HG02885 (cell line): Measurements from ENCODE around the gene GFM1.

Experiments
- ATAC-seq: cut with Tn5 transposase; IDR thresholded peaks from one replicate; pipeline ENCODE4 v1.9.1; 2021; ENCODE audit warnings: mild to moderate bottlenecking; ENCODE audit not compliant: unreplicated experiment, poor library complexity

The GFM1 gene

DNA sequence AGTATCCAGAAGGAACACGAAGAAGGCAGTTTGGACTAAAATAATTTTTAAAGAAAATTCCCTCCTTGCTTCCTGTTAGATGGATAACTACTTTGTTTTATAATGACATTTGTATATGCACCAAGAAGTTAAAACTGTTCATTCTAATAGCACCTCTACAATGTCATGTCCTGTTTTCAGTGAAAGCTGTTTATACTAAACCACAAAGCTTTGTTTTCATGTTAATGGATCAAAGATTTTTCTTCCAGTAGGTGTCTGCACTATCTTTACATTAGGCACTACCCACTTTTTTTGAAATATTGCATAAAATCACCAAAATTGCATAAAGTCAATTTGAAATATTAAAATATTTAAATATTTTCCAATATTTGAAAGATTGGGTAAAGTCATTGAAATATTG, 77.8 kb downstream of the GFM1 start:
- no peak for ATAC-seq

DNA sequence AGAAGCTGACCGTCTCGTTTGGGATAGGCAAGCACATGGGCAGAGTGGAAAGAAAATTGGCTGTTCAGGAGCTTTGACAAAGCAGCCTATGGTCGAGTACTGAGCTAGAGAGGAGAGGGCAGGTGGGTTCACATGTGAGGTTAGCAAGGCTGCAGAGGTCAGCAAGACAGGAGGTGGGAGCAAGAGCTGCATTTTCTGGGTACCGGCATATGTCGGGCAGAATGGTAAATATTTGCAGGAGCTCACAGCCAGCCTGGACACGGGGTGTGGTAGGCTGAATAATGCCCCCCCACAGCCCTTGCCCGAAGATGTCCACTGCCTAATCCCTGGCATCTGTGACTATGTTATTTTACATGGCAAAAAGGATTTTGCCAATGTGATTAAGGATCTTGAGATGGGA, 79.7 kb downstream of the GFM1 start:
- no peak for ATAC-seq

- no peak for ATAC-seq
Measured at GRCh38 chr3:158725348-158726011, 81.2 kb downstream of the GFM1 start.

- peak; percentile 61 for ATAC-seq
Measured at GRCh38 chr3:158727206-158728060, 83.1 kb downstream of the GFM1 start.

- ATAC-seq: no peak
Measured at GRCh38 chr3:158728061-158728377, 83.7 kb downstream of the GFM1 start.

- no peak for ATAC-seq
Measured at GRCh38 chr3:158728851-158729250, 84.5 kb downstream of the GFM1 start.

- no peak for ATAC-seq
Measured at GRCh38 chr3:158731486-158731885, 87.2 kb downstream of the GFM1 start.

DNA sequence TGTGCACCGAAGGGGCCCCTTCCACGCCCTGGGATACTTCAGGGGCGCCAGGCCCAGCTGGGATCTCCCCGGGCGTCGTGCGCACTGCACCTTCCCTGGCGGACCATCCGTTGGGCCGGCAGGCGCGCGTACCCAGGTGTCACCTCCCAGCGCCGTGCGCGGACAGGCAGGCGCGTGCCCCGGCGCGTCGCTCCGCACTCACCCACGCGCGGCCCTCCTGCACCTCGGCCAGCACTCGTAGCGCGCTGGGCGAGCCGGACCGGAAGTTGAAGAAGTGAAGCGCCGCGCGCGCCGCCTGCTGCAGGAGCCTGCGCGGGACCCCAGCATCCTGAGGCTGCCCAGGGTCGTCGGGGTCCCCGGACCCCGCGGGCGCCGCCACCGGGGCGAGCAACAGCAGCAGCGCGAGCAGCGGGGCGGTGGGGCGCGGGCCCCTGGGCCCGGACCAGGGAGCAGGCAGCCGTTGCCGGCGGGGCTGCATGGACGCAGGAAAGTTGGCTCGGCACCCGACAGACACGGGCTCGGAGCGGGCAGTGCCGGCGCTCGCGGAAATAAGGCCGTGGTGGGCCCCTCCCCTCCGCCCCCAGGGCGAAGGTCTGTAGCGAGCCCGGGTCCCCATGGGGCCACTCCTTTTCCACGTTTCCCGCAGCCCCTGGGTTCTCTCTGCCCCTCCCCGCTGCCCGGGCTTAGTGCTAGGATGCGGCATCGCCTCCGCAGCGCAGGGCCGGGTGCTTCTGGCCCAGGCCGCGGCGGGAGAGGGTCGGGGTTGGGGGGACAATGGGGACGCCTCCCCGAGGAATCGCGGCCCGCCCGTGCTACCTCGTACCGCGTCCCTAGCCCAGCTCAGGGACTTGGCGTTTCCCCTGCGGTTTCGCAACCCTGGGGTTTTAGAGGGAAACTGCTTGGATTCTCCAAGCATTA, 87.9 kb downstream of the GFM1 start, which contains the start of gene RARRES1:
Gene RARRES1, minus strand, starts transcription at position 520 of the 918 bp plus-strand sequence. Its CDS starts 42 bp downstream, at position 478.
- ATAC-seq: peak; percentile 87

DNA sequence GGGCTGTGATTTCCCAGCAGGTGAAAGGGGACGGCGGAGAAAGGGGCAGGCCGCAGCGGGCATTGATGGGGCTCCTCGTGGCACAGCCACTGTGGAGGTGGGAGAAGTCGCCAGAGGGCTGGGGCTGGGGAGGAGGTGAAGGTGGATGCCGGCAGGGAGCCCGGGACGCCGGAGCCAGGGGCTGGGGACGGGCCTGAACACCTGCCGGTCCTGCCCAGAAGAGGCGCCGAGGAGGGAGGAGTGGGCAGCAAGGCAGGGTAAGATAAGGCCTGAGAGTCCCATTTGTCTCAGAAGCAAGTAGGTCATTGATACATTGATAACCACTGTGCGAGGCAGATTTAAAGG, 88.5 kb downstream of the GFM1 start:
- no peak for ATAC-seq

DNA sequence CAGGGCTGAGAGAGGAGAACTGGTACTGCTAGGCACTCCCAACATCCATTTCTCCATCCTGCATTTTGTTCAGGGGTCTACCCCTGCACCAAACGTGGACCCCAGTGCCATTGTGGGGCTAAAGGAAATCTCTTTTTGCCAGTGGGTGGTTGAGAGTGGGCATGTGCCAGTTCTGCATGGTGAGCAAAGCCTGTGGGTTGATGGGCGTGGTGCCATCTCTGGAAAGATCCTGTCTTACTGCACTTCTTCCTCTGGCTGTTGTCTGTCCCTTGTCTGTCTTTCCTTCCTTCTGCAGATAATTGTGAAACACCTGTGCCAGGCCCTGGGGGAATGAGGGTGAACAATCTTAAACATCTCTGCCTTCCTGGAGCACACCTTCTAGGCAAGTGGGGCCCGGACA, 89.3 kb downstream of the GFM1 start:
- no peak for ATAC-seq

GRCh38 chr3:158735296-158736033, 91.1 kb downstream of the GFM1 start:
- ATAC-seq: no peak

DNA sequence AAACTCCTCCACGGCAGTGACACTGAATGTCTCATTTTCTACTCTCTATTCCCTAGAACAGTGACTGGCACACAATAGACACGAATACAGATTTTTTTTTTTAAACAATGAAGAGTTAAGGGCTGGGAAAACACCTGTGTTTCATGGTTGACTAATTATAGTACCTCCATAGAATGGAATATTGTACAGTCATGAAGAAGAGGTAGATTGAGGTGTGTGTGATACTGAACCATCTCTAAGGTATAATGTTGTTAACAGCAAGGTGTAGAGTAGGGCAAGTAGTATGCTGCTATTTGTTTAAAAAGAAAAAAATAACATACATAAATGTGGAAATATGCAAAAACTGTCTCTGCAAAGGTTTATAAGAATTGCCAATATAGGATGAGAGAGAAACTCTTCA, 93.1 kb downstream of the GFM1 start:
- no peak for ATAC-seq

- no peak for ATAC-seq
Measured at GRCh38 chr3:158737976-158738615, 93.8 kb downstream of the GFM1 start.

GRCh38 chr3:158738653-158739052, 94.3 kb downstream of the GFM1 start:
- ATAC-seq: no peak

DNA sequence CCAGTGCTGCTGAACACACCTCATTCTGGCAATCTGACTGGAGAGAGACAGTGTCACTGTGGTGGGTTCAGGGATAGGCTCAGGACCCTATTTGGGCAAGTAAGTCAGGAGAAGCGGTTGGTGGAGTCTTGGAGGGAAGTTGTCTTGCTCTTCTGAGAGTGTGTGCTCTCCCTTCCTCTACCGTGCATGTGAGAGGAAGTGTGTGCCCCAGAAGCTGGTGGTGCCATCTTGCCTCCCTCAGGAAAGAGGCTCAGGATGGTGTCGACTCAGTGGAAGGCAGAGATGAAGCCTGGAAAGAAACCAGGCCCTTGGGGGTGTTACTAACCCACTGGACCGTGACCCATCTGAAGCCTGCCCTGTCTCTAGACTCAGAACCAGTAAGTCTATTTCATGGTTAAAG, 94.8 kb downstream of the GFM1 start:
- ATAC-seq: no peak

DNA sequence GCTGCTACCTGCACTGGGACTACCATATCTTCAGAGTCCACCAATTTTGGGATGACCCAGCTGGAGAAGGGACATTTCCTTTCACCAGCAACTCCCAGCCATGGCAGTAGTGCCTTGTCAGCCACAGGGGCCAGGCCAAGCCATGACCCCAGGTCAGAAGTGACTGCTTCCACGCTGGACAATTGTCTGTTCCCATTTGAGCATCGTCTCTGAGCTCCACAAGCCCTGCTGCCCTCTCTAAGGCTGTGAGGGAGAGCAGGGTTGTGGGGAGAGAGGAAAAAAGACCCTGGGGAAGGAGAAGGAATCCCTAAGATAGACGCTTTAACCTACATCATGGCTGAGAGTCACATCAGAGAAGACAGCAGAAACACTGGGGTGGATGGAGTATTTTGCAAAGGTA, 95.3 kb downstream of the GFM1 start:
- ATAC-seq: no peak
